Smooth muscle cell (in vitro differentiated cells): ENCODE data around the gene LZTR1. TPM values are rescaled to one million over a fixed set of nuclear protein-coding genes. Genes with fewer than 3 reads are reported as not detected.
A peak's percentile ranks its signal among the peaks of the same experiment; 100 is the strongest.

ENCODE experiments used
- DNase-seq: peaks from one replicate; lab custom pipeline; 2025; ENCODE audit not compliant: unreplicated experiment; lab: John Stamatoyannopoulos, UW
- H2AFZ ChIP-seq: fragments of 200-600 bp; sonication (generic); 2 replicates; pipeline ENCODE4 v1.6.0; 2016; ENCODE audit warnings: antibody characterized with exemption, low read depth, mild to moderate bottlenecking
- H3F3A ChIP-seq: fragments of 200-600 bp; sonication (generic); 2 replicates; pipeline ENCODE4 v1.6.0; 2017; ENCODE audit warnings: antibody characterized with exemption, low read depth
- H3K27ac ChIP-seq: fragments of 200-600 bp; sonication (generic); 2 replicates; pipeline ENCODE4 v1.5.1; 2016; ENCODE audit warnings: low read depth, mild to moderate bottlenecking
- H3K27me3 ChIP-seq: fragments of 200-600 bp; sonication (generic); 2 replicates; pipeline ENCODE4 v1.6.1; 2016; ENCODE audit warnings: low read depth, mild to moderate bottlenecking
- H3K36me3 ChIP-seq: fragments of 200-600 bp; sonication (generic); 2 replicates; pipeline ENCODE4 v1.5.1; 2016; ENCODE audit warnings: low read depth
- H3K4me1 ChIP-seq: fragments of 200-600 bp; sonication (generic); 2 replicates; pipeline ENCODE4 v1.5.1; 2016; ENCODE audit warnings: low read depth
- H3K4me2 ChIP-seq: fragments of 200-600 bp; sonication (generic); 2 replicates; pipeline ENCODE4 v1.6.0; 2016; ENCODE audit warnings: mild to moderate bottlenecking
- H3K4me3 ChIP-seq: fragments of 200-600 bp; sonication (generic); 2 replicates; pipeline ENCODE4 v1.5.1; 2016; ENCODE audit warnings: mild to moderate bottlenecking
- H3K79me2 ChIP-seq: fragments of 200-600 bp; sonication (generic); 2 replicates; pipeline ENCODE4 v1.6.0; 2016; ENCODE audit warnings: low read depth, mild to moderate bottlenecking
- H3K9ac ChIP-seq: fragments of 200-600 bp; sonication (generic); 2 replicates; pipeline ENCODE4 v1.6.0; 2016; ENCODE audit warnings: low read depth
- H3K9me3 ChIP-seq: fragments of 200-600 bp; sonication (generic); replicated peaks from 2 replicates; pipeline ENCODE4 v1.5.1; 2016; ENCODE audit warnings: low read depth
- H4K20me1 ChIP-seq: fragments of 200-600 bp; sonication (generic); 2 replicates; pipeline ENCODE4 v1.6.0; 2016; ENCODE audit warnings: low read depth
- CTCF ChIP-seq: fragments of 200-600 bp; sonication (generic); IDR thresholded peaks from 2 replicates; pipeline ENCODE4 v1.5.1; 2017; ENCODE audit warnings: borderline replicate concordance, mild to moderate bottlenecking, antibody characterized with exemption; ENCODE audit not compliant: insufficient read depth, poor library complexity, severe bottlenecking
- WGBS: methylation state at CpG from one replicate; pipeline ENCODE4 v1.1.7; 2016; ENCODE audit warnings: low lambda C conversion rate; 5-methylcytosine and 5-hydroxymethylcytosine counted together
- polyA plus RNA-seq: library from polyadenylated mRNA; unstranded; fragments of >200 nt; fragmentation: Nextera tagmentation; extraction: Ambion mirVana; gene quantifications from 2 replicates; pipeline ENCODE4 v1.2.1, GENCODE V29; 2016
- total RNA-seq: library from RNA; depleted of rRNA; stranded (reverse); fragments of >200 nt; gene quantifications from 2 replicates; pipeline ENCODE4 v1.2.3, GENCODE V29; 2014

The LZTR1 gene
- total and polyA plus RNA-seq, 2 experiments from 2014 or later = 34.2 to 43.9 TPM

- Histone ChIP-seq H3K9ac (no peak overlapping the region), H2AFZ (no peak overlapping the region)
These were observed 16.8 kb upstream of the LZTR1 start for GRCh38 chr22:20965104-20965887.

GRCh38 chr22:20965888-20966855 lies 15.9 kb upstream of the LZTR1 start:
- Histone ChIP-seq H3K9me3 (no peaks in the 10 kb centered on the region), H4K20me1 (no peaks in the 10 kb centered on the region), H3K4me1 (peaks cover 14% of the 10 kb centered on the region), H3K4me2 (no peak overlapping the region), H3K4me3 (no peak overlapping the region), H3K79me2 (no peaks in the 10 kb centered on the region), H2AFZ (no peak overlapping the region), H3K27ac (no peak overlapping the region), H3F3A (no peaks in the 10 kb centered on the region), H3K9ac (no peak overlapping the region), H3K27me3 (peaks cover 28% of the 10 kb centered on the region), H3K36me3 (no peaks in the 10 kb centered on the region)
- no peak for TF ChIP-seq CTCF
- 83% methylated on average over 13 of the region's 13 CpGs for WGBS
- no peak for DNase-seq

More at GRCh38 chr22:20965104-20965887, 16.8 kb upstream of the LZTR1 start:
- Histone ChIP-seq H3K27me3 (peaks cover 28% of the 10 kb centered on the region), H3K36me3 (no peaks in the 10 kb centered on the region), H4K20me1 (no peaks in the 10 kb centered on the region), H3K4me3 (peak overlapping the region; percentile 44), H3K79me2 (no peaks in the 10 kb centered on the region), H3K4me2 (peak overlapping the region; percentile 85), H3K4me1 (peaks cover 12% of the 10 kb centered on the region), H3F3A (no peaks in the 10 kb centered on the region), H3K27ac (no peak overlapping the region), H3K9me3 (no peaks in the 10 kb centered on the region)
- DNase-seq = no peak
- 20% methylated on average over 28 of the region's 65 CpGs for WGBS
- TF ChIP-seq CTCF = no peak

DNA sequence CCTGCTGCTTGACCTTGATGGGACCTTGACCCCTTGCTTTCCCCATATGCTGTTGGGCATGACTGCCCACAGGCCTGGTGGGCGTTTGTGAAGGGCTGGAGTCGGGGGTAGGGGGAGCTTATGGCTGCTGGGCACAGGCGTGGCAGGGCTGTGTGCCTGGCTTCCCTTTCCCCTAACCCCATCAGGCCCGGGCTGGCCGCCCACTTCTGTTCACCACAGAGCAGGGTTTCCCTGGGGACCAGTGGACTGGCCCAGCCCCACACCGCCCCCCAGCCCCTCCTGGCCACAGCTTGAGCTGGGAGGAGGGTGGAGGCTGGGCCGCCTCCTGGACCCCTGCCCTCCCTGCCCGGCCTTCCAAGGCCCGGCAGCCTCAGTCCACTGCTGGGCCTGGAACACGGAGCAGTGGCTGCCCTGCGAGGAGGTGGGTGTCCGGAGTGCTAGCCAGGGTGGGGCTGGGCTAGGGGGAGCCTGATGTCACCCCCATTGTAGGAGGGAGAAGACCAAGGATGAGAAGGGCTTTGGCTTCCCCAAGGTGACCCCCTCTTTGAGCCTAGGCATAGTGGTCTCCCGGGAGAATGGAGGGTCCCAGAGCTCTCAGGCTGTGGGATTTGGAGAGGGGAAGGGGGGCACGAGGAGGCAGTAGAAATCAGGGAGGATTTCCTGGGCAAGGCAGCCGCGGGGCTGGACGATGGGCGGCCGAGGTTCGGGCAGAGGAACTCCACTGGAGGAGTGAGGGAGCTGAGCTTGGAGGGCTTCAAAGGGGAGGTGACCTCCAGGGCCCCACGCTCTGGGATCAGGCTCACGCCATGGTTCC lies 15.0 kb upstream of the LZTR1 start, which contains the start of gene AIFM3:
TSS of gene AIFM3 (plus strand) at position 373 of the 814 bp plus-strand sequence. CDS start 690 bp downstream, outside the sequence.
- Histone ChIP-seq H3K9me3 (no peaks in the 10 kb centered on the region), H3K4me2 (no peak within 1 kb of the TSS), H3K9ac (no peak within 1 kb of the TSS), H4K20me1 (no peaks in the 10 kb centered on the region), H3K79me2 (no peaks in the 10 kb centered on the region), H3K27me3 (peaks cover 28% of the 10 kb centered on the region), H3K36me3 (no peaks in the 10 kb centered on the region), H2AFZ (no peak within 1 kb of the TSS), H3K27ac (no peak within 1 kb of the TSS), H3F3A (no peaks in the 10 kb centered on the region), H3K4me3 (no peak within 1 kb of the TSS), H3K4me1 (peaks cover 22% of the 10 kb centered on the region)
- TF ChIP-seq CTCF = no peak
- 83% methylated on average over 18 of the region's 22 CpGs for WGBS
- no peak for DNase-seq
